ENCODE measurements around the gene CIROP. TPM values are rescaled to one million over a fixed set of nuclear protein-coding genes. Genes with fewer than 3 reads are reported as not detected.
A peak's percentile ranks its signal among the peaks of the same experiment; 100 is the strongest.

Gene CIROP
- total RNA-seq, 1 experiment from 2014 or later: not detected

- H3K23ac ChIP-seq (ENCODE audit: insufficient read length, low read depth, low read length): no peak overlapping the region
- H2BK12ac ChIP-seq (ENCODE audit: insufficient read length, low read depth, low read length): no peak overlapping the region
- peaks cover 8 to 9% of the 10 kb centered on the region in 2 experiments for H3K9me3 Mint-ChIP-seq
- H2AK5ac ChIP-seq (ENCODE audit: insufficient read length, low read length): no peak overlapping the region
- no peak for DNase-seq
- no peak overlapping the region for H3K56ac ChIP-seq (ENCODE audit: insufficient read length, low read depth, low read length)
- H3K18ac ChIP-seq (ENCODE audit: insufficient read length, low read depth, low read length): no peak overlapping the region
- no peak overlapping the region for H3K14ac ChIP-seq (ENCODE audit: insufficient read depth, low read length)
- H3K27ac ChIP-seq (ENCODE audit: insufficient read length, low read depth, low read length): no peak overlapping the region
- H4K5ac ChIP-seq (ENCODE audit: insufficient read length, low read depth, low read length): no peak overlapping the region
- H4K8ac ChIP-seq (replicated peaks; ENCODE audit: insufficient read length, low read depth, low read length): no peak overlapping the region
- no peaks in the 10 kb centered on the region for H3K23me2 ChIP-seq (ENCODE audit: insufficient read length, low read depth, low read length, poor library complexity, severe bottlenecking)
- H3T11ph ChIP-seq (ENCODE audit: low read length): no peak overlapping the region
- no peaks in the 10 kb centered on the region for H3K79me2 ChIP-seq (ENCODE audit: insufficient read depth, low read length)
- H4K91ac ChIP-seq (ENCODE audit: insufficient read length, low read depth, low read length): no peak overlapping the region
- no peak overlapping the region; the same call in 1 of the 2 replicates for H2BK15ac ChIP-seq (ENCODE audit: low read depth, low read length)
- peaks cover 42 to 46% of the 10 kb centered on the region in 2 experiments for H3K4me1 Mint-ChIP-seq
- H3K27me3 ChIP-seq (ENCODE audit: insufficient read depth, low read length): no peaks in the 10 kb centered on the region
- H3K4me3 Mint-ChIP-seq: peak overlapping the region in 1 of 2 experiments; percentile 17; a peak in 1 of 5 replicates
- no peak overlapping the region for H2BK5ac ChIP-seq (ENCODE audit: insufficient read length, low read length)
- no peak overlapping the region for H2BK20ac ChIP-seq (ENCODE audit: low read depth, low read length, poor library complexity, severe bottlenecking)
- H3K4me2 ChIP-seq (ENCODE audit: insufficient read depth, insufficient read length, low read length): no peak overlapping the region
- H4K20me1 ChIP-seq (ENCODE audit: control insufficient read depth, insufficient read depth, insufficient read length): no peaks in the 10 kb centered on the region
- H3K4me1 ChIP-seq (ENCODE audit: insufficient read depth, low read length): no peaks in the 10 kb centered on the region; the same call in 1 of the 2 replicates
- H3K27me3 Mint-ChIP-seq (ENCODE audit: low read depth): peaks cover 27% of the 10 kb centered on the region
- H3K4ac ChIP-seq (ENCODE audit: low read depth, low read length): no peak overlapping the region
- H2BK120ac ChIP-seq (ENCODE audit: low read depth, low read length, poor library complexity, severe bottlenecking): no peak overlapping the region
- no peak overlapping the region for H2AFZ ChIP-seq (ENCODE audit: low read length)
- WGBS (ENCODE audit: extremely low coverage, insufficient read length, low lambda C conversion rate): no CpG with 5 or more reads among the region's 4 CpGs
- peak overlapping the region in 1 of 3 experiments; percentile 49; a peak in 1 of 7 replicates for H3K27ac Mint-ChIP-seq
- H3K36me3 Mint-ChIP-seq (ENCODE audit: insufficient read depth in 1 of 3, low read depth in 3 of 3): peaks cover 0 to 3% (median 0%) of the 10 kb centered on the region in 3 experiments; a peak in 1 of 7 replicates
- H3K9ac ChIP-seq (ENCODE audit: extremely low read depth, insufficient read length, low read length): no peak overlapping the region
- TF ChIP-seq, protein P1, sequence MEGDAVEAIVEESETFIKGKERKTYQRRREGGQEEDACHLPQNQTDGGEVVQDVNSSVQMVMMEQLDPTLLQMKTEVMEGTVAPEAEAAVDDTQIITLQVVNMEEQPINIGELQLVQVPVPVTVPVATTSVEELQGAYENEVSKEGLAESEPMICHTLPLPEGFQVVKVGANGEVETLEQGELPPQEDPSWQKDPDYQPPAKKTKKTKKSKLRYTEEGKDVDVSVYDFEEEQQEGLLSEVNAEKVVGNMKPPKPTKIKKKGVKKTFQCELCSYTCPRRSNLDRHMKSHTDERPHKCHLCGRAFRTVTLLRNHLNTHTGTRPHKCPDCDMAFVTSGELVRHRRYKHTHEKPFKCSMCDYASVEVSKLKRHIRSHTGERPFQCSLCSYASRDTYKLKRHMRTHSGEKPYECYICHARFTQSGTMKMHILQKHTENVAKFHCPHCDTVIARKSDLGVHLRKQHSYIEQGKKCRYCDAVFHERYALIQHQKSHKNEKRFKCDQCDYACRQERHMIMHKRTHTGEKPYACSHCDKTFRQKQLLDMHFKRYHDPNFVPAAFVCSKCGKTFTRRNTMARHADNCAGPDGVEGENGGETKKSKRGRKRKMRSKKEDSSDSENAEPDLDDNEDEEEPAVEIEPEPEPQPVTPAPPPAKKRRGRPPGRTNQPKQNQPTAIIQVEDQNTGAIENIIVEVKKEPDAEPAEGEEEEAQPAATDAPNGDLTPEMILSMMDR (conservative IDR thresholded peaks at IDR 0.05): no peak
- no peaks in the 10 kb centered on the region for H3K9me3 ChIP-seq (ENCODE audit: control insufficient read depth, low read depth, low read length)
- H3K79me1 ChIP-seq (ENCODE audit: insufficient read depth, low read depth, low read length, poor library complexity, severe bottlenecking): no peaks in the 10 kb centered on the region
Measured at GRCh38 chr14:23105348-23105824, 597 bp upstream of the CIROP start.

Measured in H9 (cell line).